Kidney capillary endothelial cell (primary cell): Measurements from ENCODE around the gene CELA2B.
"Not testable (repeated sequence)": the region's sequence is repeated elsewhere in the genome, so short reads cannot be mapped to it uniquely, and the experiment has no call there.

Experiments used
- DNase-seq: peaks from one replicate; pipeline ENCODE4 v3.0.0-alpha.2; 2018; ENCODE audit warnings: low spot score

The CELA2B gene

GRCh38 chr1:15475752-15476314 is at the start of gene CELA2B:
TSS of gene CELA2B (plus strand) at chr1:15476104. CDS start at chr1:15476126, 22 bp downstream.
- no peak for DNase-seq

DNA sequence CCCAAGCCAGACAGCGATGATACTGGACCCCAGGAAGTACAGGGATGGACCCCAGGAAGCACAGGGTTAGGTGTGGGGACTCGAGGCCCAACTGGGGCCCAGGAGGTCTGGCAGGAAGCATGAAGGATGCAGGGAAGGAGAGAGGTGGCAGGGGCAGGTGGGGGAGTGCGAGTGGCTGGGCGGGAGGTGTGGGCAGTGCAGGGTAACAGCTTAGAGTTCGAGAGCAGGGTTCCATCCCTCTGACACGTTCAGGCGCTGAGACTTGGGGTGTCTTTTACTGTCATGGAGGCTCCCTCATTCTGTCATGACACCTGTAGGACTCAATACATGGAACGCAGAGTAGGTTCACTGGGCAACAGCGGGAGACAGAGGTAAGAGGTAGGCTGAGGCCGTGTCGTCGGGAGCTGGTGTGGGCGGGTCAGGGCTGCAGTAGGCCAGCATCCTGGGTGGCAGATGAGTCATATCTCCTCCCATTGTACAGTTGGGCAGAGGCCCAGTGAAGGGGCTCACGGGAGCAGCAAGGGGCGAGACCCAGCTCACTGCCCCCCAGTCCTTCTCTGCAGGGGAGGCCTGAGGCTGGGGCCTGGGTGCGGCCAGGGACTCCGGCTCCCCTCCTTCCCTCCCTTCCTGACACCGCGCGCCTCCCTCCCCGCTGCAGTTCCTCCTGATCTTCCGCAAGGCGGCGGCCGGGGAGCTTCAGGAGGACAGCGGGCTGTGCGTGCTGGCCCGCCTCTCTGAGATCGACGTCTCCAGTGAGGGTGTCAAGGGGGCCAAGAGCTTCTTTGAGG is 49.2 kb upstream of the CELA2B start:
- no peak for DNase-seq

- DNase-seq, result no peak
Observed at GRCh38 chr1:15427280-15427666, 48.6 kb upstream of the CELA2B start.

GRCh38 chr1:15428252-15428651 is 47.7 kb upstream of the CELA2B start:
- DNase-seq, result not testable (repeated sequence)

DNA sequence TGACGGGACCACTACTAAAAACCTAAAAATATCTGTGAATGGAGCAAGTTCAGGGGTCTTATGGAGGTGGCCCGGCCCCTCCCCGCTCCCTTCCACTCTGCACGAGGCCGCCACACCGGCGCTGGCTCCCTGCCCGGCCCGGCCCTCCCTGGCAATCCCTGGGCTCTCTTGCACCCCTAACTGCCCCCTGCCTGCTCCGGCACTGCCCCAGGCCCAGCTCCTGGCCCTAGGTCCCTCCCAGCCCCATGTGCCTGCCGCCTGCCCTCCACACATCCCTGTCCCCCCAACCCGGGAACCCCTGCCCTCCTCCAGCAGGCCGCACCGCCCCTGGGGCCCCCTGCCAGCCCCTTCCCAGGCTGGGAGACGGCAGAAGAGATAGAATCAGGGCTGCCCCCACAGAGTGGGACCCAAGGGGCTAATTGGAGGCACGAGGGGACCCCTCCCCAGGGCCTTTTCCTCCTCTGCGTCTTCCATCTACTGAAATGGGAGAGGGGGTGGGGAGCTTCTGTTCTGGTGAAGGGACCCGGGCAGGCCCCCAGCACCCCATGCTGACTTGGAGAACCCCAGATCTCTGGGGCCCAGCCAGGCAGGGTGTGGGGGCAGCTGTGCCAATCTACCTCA is 47.0 kb upstream of the CELA2B start:
- DNase-seq, result no peak

DNA sequence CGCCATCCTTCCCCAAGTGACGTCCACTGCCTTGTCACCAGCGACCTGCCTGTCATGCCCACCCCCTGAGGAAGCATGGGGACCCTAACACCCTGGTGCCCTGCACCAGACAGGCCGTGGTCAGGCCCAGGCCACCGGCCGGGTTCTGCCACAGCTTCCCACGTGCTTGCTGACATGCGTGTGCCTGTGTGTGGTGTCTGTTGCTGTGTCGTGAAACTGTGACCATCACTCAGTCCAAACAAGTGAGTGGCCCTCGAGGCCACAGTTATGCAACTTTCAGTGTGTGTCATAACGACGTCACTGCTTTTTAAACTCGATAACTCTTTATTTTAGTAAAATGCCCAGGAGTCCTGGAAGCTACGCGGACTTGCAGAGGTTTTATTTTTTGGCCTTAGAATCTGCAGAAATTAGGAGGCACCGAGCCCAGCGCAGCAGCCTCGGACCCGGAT is 46.2 kb upstream of the CELA2B start:
- no peak for DNase-seq

GRCh38 chr1:15430787-15431570 is 44.9 kb upstream of the CELA2B start:
- DNase-seq, result no peak

DNA sequence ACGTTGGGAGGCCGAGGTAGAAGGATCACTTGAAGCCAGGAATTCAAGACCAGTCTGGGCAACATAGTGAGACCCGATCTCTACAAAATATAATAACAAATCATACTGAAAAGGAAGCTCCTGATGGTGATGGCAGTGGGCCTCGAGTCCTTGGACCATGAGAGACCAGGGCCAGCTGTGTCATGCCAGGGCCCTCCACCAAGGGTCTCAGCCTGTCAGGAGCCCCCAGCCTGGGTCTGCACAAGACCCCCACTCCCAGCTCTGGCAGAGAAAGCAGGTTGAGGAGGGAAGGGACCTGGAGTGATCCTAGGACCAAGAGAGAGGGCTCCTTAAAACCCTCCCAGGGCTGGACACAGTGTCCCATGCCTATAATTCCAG is 44.3 kb upstream of the CELA2B start:
- no peak for DNase-seq

DNA sequence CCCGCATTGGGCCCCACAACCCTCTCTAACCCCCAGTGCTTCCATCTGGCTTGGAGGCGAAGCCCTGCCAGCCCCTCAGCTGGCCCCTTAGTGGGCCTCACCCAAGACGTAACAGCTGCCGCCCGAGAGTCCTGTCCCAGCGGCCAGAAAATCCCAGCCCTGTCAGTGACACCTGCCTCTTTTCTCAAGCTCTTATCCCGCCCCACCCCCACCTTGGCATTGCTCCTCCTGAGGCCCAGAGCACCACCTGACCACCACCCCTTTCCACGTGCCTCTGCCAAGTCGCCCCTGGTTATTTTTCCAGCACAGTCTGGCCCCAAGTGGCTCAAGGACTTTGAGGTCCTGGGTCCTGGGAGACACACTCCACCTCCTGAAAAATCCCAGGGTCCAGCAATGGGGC is 43.6 kb upstream of the CELA2B start:
- no peak for DNase-seq

GRCh38 chr1:15433471-15433870 is 42.4 kb upstream of the CELA2B start:
- DNase-seq, result no peak

GRCh38 chr1:15434739-15435138 is 41.2 kb upstream of the CELA2B start:
- not testable (repeated sequence) for DNase-seq

- DNase-seq, result no peak
Observed at GRCh38 chr1:15435239-15436077, 40.4 kb upstream of the CELA2B start.

DNA sequence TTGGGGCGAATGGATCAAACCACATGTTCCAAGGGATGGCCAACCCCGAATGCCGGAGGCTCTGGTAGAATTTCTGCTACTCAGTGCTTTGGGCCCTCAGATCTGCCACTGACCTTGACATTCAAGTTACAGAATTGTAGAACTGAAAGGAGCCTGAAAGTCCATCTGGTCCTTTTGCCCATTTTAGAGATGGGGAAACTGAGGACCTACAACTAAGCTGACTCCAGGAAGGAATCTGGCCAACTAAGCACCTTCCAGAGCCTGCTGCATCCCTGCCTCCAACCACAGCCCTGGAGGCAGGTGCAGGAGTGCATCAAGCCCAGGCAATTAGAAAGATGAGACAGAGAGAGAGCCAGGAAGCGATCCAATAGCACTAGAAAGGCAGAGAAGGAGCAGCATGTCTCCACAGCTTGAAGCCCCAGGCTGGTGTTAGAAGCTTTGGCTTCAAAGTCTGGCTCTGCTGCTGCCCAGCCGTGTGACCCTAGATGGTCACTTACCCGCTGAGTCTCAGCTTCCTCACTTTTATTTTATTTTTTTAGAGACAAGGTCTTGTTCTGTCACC is 38.9 kb upstream of the CELA2B start:
- no peak for DNase-seq

- no peak for DNase-seq
Observed at GRCh38 chr1:15439325-15439724, 36.6 kb upstream of the CELA2B start.

GRCh38 chr1:15440357-15440756 is 35.5 kb upstream of the CELA2B start:
- no peak for DNase-seq

DNA sequence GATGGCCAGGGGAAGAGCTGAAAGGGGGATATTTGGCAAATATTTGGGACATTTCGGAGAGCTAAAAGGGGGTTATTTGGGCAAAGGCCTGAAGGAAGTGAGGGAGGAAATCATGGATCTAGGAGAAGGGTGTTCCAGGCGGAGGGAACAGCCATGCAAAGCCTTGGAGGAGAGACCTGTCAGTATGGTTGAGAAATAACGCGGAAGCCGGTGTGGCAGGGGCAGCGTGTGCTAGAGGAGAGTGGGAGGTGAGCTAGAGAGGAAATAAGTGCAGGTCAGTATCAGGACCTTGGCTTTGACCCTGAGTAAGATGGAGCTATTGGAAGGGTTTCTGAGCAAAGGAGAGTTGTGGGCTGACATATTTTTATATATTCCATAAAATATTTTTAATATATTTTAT is 34.7 kb upstream of the CELA2B start:
- no peak for DNase-seq

DNA sequence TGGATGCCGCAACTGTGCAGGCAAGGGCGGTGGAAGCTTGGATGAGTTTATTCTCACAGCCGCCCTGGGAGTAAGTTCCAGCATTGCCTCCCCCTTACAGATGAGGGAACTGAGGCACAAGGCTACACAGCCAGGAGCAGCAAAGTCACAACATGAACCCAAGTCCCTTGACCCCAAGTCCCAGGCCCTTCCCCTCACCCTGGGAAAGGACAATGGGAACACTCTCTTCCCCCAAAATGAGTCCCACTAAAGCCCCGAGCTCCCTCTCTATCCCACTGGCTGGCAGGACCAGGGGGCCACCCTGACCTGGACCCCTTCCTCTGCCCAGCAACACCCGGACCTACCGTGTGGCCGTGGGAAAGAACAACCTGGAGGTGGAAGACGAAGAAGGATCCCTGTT is 33.8 kb upstream of the CELA2B start:
- DNase-seq, result no peak

- no peak for DNase-seq
Observed at GRCh38 chr1:15442759-15443158, 33.1 kb upstream of the CELA2B start.

GRCh38 chr1:15443281-15443680 is 32.6 kb upstream of the CELA2B start:
- no peak for DNase-seq

DNA sequence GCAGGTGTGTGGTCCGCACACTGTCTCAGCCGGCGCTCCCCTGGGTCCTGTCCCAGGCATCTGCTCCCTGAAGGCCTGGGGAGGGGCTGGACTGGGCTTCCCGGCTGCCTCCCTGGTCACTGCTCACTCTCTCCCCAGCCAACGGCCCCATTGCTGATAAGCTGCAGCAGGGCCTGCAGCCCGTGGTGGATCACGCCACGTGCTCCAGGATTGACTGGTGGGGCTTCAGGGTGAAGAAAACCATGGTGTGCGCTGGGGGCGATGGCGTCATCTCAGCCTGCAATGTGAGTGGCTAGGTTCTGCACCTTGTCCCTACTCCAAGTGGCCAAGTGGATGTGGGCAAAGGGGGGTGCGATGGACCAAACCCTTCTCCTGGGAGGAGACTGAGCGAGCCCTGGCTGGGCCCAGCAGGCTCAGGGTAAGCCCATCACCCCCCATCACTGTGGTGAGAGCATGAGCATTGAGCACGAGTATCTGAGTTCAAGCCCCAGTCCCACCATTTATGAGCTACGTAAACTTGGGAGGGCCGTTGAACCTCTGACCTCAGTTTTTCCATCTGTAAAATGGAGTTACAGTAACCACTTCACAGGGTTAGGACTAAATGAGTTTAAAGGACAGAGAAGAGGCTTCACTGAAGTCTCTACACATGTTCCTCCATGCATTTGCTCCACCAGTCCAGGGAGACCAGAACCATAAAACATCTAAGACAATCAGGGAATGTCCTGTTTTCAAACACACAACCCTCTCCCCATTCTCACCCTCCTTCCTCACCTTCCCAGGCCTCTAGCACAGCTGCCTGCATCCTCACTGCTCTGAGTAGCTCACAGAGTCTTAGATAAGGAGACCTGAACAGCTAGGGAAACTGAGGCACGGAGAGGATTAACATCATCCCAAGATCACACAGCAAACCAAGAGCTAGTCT is 31.2 kb upstream of the CELA2B start:
- DNase-seq, result no peak
